ENCODE results near the gene LGMN. TPM values are rescaled to one million over a fixed set of nuclear protein-coding genes. Genes with fewer than 3 reads are reported as not detected.
"Not testable (repeated sequence)": the region's sequence is repeated elsewhere in the genome, so short reads cannot be mapped to it uniquely, and the experiment has no call there.

LGMN gene
- polyA plus RNA-seq (ENCODE audit: insufficient read length), result 124 TPM
- long read RNA-seq, donor 1, transcript LGMN-201 (14 exons, 2,055 nt), result major isoform, 17 of 35 reads
- long read RNA-seq, donor 1, partial matches to known transcripts, result 12 of 35 reads
- long read RNA-seq, donor 1, other reads (novel, unspliced or antisense), result 0 of 35 reads
- long read RNA-seq, donor 2, transcript LGMN-201 (14 exons, 2,055 nt), result major isoform, 32 of 40 reads
- long read RNA-seq, donor 2, partial matches to known transcripts, result 5 of 40 reads
- long read RNA-seq, donor 2, other reads (novel, unspliced or antisense), result 0 of 40 reads
- long read RNA-seq, donor 3, transcript LGMN-201 (14 exons, 2,055 nt), result major isoform, 24 of 30 reads
- long read RNA-seq, donor 3, partial matches to known transcripts, result 6 of 30 reads
- long read RNA-seq, donor 3, other reads (novel, unspliced or antisense), result 0 of 30 reads
- long read RNA-seq, donor 4, result 0 reads
- long read RNA-seq, donor 5, transcript LGMN-201 (14 exons, 2,055 nt), result major isoform, 27 of 35 reads
- long read RNA-seq, donor 5, partial matches to known transcripts, result 0 of 35 reads
- long read RNA-seq, donor 5, other reads (novel, unspliced or antisense), result 0 of 35 reads
- long read RNA-seq, donor 6, transcript LGMN-201 (14 exons, 2,055 nt), result major isoform, 26 of 37 reads
- long read RNA-seq, donor 6, partial matches to known transcripts, result 5 of 37 reads
- long read RNA-seq, donor 6, other reads (novel, unspliced or antisense), result 0 of 37 reads
- long read RNA-seq, donor 7, transcript LGMN-211 (12 exons, 1,728 nt), result minor isoform, 5 of 105 reads
- long read RNA-seq, donor 7, transcript LGMN-201 (14 exons, 2,055 nt), result major isoform, 17 of 105 reads
- long read RNA-seq, donor 7, partial matches to known transcripts, result 73 of 105 reads
- long read RNA-seq, donor 7, other reads (novel, unspliced or antisense), result 6 of 105 reads
- long read RNA-seq, donor 8, transcript LGMN-201 (14 exons, 2,055 nt), result major isoform, 14 of 23 reads
- long read RNA-seq, donor 8, partial matches to known transcripts, result 8 of 23 reads
- long read RNA-seq, donor 8, other reads (novel, unspliced or antisense), result 0 of 23 reads

GRCh38 chr14:92748259-92749016 lies at the start of gene LGMN:
TSS of gene LGMN (minus strand) at chr14:92748627. CDS start at chr14:92732786, 15,841 bp downstream.
- peak; percentile 89 for DNase-seq

GRCh38 chr14:92794961-92795360 lies 46.5 kb upstream of the LGMN start:
- no peak for DNase-seq

GRCh38 chr14:92794547-92794941 lies 46.1 kb upstream of the LGMN start:
- no peak for DNase-seq

- peak; percentile 96 for DNase-seq
These were observed 45.5 kb upstream of the LGMN start, which contains the start of gene GOLGA5 for GRCh38 chr14:92793709-92794546. TSS of gene GOLGA5 (plus strand) at chr14:92794305. CDS start at chr14:92797438, 3,133 bp downstream.

DNA sequence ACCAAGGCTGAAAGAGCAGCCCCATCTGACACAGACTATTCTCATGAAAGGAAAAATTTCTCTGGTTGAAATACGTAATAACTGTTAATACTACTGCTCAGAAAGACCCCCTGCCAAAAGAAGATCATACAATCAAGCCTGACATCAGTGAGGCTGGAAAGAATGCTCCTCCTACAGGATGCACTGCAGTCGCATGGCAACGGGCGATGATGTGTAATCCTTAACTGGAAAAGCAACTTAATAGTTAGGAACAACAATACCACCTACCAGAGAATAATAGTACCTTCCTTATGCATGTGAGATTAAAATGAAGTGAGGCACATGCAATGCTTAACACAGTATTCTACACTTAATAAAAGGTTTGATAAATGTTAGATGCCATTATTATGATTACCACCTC lies 44.5 kb upstream of the LGMN start:
- no peak for DNase-seq

DNA sequence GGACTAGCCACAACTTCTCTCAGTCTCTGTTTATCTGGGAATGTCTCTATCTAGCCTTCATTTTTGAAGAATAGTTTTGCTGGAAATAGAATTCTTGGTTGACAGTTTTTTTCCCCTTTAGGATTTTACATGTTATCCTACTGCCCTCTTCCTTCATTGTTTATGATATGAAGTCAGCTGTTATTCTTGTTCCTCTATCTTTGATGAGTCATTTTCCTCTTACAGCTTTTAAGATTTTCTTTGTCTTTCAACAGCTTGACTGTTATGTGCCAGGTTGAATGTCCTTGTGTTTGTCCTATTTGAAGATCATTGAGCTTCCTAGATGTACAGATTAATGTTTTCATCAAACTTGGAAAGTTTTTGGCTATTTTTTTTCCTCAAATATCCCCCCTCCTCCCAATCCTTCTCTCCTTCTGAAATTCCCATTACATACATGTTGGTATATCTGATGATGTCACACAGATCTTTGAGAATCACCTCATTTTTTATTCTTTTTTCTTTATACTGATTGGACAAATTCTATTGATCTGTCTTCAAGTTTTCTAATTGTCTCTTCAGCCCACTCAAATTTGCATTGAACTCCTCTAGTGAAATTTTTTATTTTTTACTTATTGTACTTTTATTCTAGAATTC lies 41.1 kb upstream of the LGMN start:
- DNase-seq, result no peak

DNA sequence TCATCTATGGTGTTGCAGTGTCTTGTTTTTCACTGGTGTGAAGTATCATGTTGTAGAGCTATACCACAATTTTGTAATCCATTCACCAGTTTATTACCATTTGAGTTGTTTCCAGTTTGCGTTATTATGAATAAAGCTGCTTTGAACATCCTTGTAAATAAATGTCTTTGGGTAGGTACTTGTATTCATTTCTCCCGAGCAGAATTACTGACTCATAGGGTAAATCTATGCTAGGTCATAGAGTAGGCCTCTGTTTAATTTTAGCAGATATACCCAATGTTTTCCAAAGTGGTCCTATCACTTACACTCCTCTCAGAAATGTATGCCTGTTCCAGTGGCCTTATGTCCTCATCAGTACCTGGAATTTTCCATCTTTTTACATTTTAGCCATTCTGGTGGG lies 39.1 kb upstream of the LGMN start:
- DNase-seq, result no peak

DNA sequence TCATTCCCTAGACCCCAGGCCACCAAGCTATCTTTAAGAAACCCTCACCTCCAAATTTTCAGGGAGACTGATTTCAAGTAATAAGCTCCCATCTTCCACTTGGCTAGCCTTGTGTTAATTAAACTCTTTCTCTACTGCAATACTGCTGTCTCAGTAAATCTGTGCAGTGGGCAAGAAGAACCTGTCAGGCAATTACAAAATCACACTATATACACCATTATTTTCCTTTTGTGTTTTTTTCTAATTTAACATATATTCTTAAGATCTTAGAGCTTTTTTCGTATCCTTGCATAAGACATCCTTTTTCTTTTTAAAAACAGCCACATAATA lies 38.0 kb upstream of the LGMN start:
- no peak for DNase-seq

DNA sequence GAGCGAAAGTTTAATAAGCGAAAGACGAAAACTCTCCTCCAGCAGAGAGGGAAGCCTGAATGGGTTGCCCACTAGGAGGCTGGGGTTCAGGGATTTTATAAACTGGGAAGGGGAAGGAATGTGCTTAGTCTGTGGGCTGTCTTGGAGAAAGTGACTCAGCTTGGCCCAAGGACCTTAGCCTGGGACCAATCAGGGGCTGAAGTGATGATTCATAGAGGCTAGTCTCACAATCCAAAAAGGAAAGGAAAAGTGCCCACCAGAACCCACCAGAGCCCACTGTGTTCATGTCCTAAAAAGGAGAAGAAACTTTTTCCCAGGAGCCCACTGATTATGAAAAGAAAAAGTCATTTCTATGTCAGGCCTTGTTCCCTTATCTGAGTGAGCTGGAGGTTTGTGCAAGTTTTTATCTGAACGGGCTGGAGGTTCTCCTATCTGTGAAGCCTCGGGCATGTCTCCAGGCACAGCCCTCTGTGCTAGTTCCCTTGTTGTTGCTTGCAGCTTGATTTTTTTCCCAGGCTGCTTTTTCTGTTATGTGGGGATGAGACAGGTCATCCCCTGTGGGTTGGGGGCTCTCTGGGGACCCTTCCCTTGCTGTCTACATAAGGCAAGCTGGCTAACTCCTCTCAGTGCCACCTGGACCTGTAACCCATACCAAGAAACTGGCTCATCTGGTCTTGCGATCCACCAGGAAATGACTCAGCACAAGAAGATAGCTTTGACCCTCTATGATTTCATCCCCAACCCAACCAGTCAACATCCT lies 37.4 kb upstream of the LGMN start:
- DNase-seq, result no peak

GRCh38 chr14:92783813-92784431 lies 35.5 kb upstream of the LGMN start:
- DNase-seq, result peak; percentile 67

- DNase-seq, result no peak
These were observed 32.9 kb upstream of the LGMN start for GRCh38 chr14:92781350-92781749.

DNA sequence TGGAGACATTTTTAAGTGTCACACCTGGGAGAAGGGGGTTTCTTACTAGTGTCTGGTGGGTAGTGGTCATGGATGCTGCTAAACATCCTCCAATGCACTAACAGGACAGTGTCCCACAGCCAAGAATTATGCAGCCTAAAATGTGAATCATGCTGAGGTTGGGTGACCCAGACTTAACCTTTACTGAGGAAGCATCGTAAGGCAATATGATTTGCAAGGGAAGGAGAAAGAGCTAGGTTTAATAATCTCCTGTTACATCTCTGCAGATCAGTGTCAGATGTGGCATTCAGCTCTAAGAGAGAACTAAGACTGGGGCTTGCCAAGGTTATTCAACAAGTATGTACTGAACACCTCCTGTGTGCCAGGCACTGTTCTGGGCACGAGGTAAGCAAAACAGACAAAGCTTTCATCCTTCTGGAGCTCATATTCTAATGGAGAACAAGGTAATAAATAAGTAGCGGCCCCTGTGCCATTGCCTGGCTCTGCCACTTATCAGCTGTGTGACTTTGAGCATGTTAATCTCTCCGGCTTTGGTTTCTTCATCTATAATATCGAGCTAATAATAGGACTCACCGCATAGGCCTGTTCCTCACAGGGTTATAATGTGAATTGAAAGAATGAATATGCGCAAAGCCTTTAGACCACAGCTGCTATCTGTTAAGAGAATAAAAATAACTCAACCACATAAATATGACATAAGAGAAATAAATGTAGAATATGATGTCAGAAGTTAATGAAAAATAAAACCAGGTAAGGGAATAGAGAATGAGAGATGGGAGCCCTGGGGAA lies 32.2 kb upstream of the LGMN start:
- no peak for DNase-seq

- not testable (repeated sequence) for DNase-seq
These were observed 30.6 kb upstream of the LGMN start for GRCh38 chr14:92778868-92779565.

GRCh38 chr14:92775292-92775691 lies 26.9 kb upstream of the LGMN start:
- DNase-seq, result not testable (repeated sequence)

DNA sequence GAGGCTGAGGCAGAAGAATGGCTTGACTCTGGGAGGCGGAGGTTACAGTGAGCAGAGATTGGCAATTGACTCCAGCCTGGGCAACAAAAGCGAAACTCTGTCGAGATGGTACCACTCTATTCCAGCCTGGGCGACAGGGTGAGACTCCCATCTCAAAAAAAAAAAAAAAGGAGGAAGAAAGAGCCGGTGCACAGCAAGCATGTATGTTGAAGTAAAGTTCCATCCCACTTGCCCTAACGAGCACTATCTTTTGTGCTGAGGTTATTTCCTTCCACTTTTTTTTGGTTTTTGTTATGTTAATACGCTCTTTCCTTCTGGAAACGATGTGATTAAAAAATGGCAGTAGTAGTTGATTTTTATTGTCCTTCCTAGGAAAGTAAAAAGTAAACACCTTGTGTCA lies 26.1 kb upstream of the LGMN start:
- DNase-seq, result no peak

GRCh38 chr14:92770484-92770883 lies 22.1 kb upstream of the LGMN start:
- no peak for DNase-seq

- DNase-seq, result no peak
These were observed 20.4 kb upstream of the LGMN start for GRCh38 chr14:92768795-92769194.

DNA sequence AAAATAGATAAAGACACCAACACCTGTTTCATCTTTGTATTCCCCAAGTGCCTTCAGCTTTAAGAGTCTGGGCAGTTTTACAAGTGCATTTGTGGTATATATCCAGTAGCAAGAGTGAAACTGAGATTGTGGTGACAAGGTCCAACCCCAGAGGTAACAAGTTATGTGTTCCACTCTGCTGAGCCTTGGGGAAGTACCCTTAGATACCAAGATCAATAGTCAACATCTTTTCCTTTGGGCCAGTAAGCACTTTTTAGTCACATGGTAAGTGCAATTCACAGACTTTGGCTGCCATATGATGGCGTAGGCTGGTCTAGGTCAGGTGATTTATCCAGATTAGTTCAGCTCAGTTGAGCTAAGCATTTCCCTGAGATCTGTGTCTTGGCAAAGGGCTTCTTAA lies 19.8 kb upstream of the LGMN start:
- DNase-seq, result not testable (repeated sequence)

Measured in left kidney (tissue), 8 donors.